H1 (cell line): Measurements from ENCODE around the gene DLGAP3.

Experiments used
- CEBPB ChIP-seq: IDR thresholded peaks from 2 replicates; pipeline ENCODE4 v1.6.1; 2012; ENCODE audit warnings: low read depth, low read length
- CHD1 ChIP-seq: IDR thresholded peaks from 2 replicates; pipeline ENCODE4 v1.6.1; 2012; ENCODE audit warnings: low read depth, low read length, improper control_type of control experiment
- CTCF ChIP-seq, 3 experiments: IDR thresholded peaks; 1 replicate in 2 of 3; 2 replicates in 1 of 3; pipeline versions ENCODE4 v1.5.1 to v1.6.1; 2011; ENCODE audit warnings: low read length in 3 of 3, mild to moderate bottlenecking in 3 of 3, inconsistent platforms in 2 of 3, low read depth in 1 of 3, moderate library complexity in 1 of 3; ENCODE audit not compliant: insufficient read depth in 1 of 3; ENCODE audit errors: control extremely low read depth in 1 of 3
- EP300 ChIP-seq, 2 experiments: IDR thresholded peaks; 1 replicate in 1 of 2; 2 replicates in 1 of 2; pipeline ENCODE4 v1.6.1; 2011 to 2012; ENCODE audit warnings: low read depth in 2 of 2, low read length in 2 of 2, mild to moderate bottlenecking in 2 of 2, borderline replicate concordance in 1 of 2, inconsistent platforms in 1 of 2, moderate library complexity in 1 of 2
- EZH2 ChIP-seq: fragments of 200-600 bp; sonication (generic); IDR thresholded peaks from 2 replicates; pipeline ENCODE4 v1.7.1; 2012; ENCODE audit warnings: low read depth, mild to moderate bottlenecking, moderate library complexity, low read length, inconsistent platforms; ENCODE audit not compliant: severe bottlenecking
- MAFK ChIP-seq: IDR thresholded peaks from 2 replicates; pipeline ENCODE4 v1.6.1; 2012; ENCODE audit warnings: low read depth, mild to moderate bottlenecking, improper control_type of control experiment, low read length
- POLR2A ChIP-seq, 2 experiments: IDR thresholded peaks; 1 replicate in 1 of 2; 2 replicates in 1 of 2; pipeline ENCODE4 v1.6.1; 2011; ENCODE audit warnings: low read depth in 2 of 2, low read length in 2 of 2, mild to moderate bottlenecking in 2 of 2; ENCODE audit errors: control extremely low read depth in 1 of 2
- POLR2AphosphoS5 ChIP-seq: IDR thresholded peaks from 2 replicates; pipeline ENCODE4 v1.6.1; 2011; ENCODE audit warnings: low read depth, low read length

DNA sequence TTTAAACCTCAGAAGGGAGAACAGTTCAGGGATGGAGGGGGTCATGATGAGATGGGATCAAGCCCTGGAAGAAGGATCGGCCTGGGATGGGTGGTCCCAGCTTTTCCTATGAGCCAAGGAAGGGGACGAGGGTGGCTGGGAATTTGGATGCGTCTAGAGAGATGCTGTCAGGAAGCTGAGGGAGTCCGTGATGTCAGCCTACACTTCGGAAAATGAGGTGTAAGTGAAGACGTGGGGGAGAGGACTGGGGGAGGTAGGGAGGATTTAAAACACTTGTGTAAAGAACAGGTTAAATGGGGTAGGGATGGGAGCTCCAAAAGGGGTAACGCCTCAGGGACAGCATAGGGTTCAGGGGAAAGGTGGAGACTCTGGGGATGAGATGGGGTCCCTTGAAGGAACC is 27.5 kb downstream of the DLGAP3 start:
- TF ChIP-seq CTCF (IDR thresholded peaks at IDR 0.05; ENCODE audit: control extremely low read depth in 1 of 3, insufficient read depth in 1 of 3, low read depth in 1 of 3, low read length in 3 of 3): no peak
- no peak for TF ChIP-seq CHD1
- TF ChIP-seq EZH2: no peak
- TF ChIP-seq POLR2A (IDR thresholded peaks at IDR 0.05; ENCODE audit: control extremely low read depth in 1 of 2, low read depth in 2 of 2, low read length in 2 of 2): no peak
- TF ChIP-seq CEBPB: no peak
- no peak for TF ChIP-seq MAFK
- TF ChIP-seq EP300 (IDR thresholded peaks at IDR 0.05; ENCODE audit: borderline replicate concordance in 1 of 2, low read depth in 2 of 2, low read length in 2 of 2): no peak
- TF ChIP-seq POLR2AphosphoS5: no peak
